ENCODE measurements around the gene LYST.

LYST gene

GRCh38 chr1:235908742-235909520 lies 42.2 kb upstream of the LYST start:
- H3K9me3 ChIP-seq (ENCODE audit: insufficient read depth, low read length) = no peaks in the 10 kb centered on the region
- H3K36me3 ChIP-seq (ENCODE audit: low read length) = no peaks in the 10 kb centered on the region
- H3K9me2 ChIP-seq (replicated peaks; ENCODE audit: insufficient read depth, low read length) = no peaks in the 10 kb centered on the region
- H3K9ac ChIP-seq (ENCODE audit: low read length) = no peak overlapping the region
- no peaks in the 10 kb centered on the region for H3K27me3 ChIP-seq (ENCODE audit: low read length)
- H3K79me2 ChIP-seq (ENCODE audit: insufficient read depth, low read length) = no peaks in the 10 kb centered on the region
- TF ChIP-seq CTCF (IDR thresholded peaks at IDR 0.05; ENCODE audit: insufficient read depth, low read length, poor library complexity, severe bottlenecking) (no peak), EZH2phosphoT487 (conservative IDR thresholded peaks at IDR 0.05; ENCODE audit: low read length) (no peak)
- no peak overlapping the region for H3K27ac ChIP-seq (ENCODE audit: low read depth, low read length)
- no peaks in the 10 kb centered on the region for H4K20me1 ChIP-seq (ENCODE audit: low read depth, low read length)
- H3K4me3 ChIP-seq (ENCODE audit: insufficient read depth, low read length, poor library complexity, severe bottlenecking) = no peak overlapping the region
- H3F3A ChIP-seq (ENCODE audit: insufficient read depth) = no peaks in the 10 kb centered on the region
- H2AFZ ChIP-seq (ENCODE audit: low read depth, low read length, severe bottlenecking) = no peak overlapping the region
- H3K4me2 ChIP-seq (ENCODE audit: low read depth, low read length, poor library complexity, severe bottlenecking) = no peak overlapping the region

- Histone ChIP-seq H3K4me2 (ENCODE audit: low read depth, low read length, poor library complexity, severe bottlenecking) (no peak overlapping the region), H3K9me2 (replicated peaks; ENCODE audit: insufficient read depth, low read length) (no peaks in the 10 kb centered on the region), H3K36me3 (ENCODE audit: low read length) (no peaks in the 10 kb centered on the region), H3K27me3 (ENCODE audit: low read length) (no peaks in the 10 kb centered on the region), H3K79me2 (ENCODE audit: insufficient read depth, low read length) (no peaks in the 10 kb centered on the region), H3K27ac (ENCODE audit: low read depth, low read length) (no peak overlapping the region), H2AFZ (ENCODE audit: low read depth, low read length, severe bottlenecking) (no peak overlapping the region), H3K9me3 (ENCODE audit: insufficient read depth, low read length) (no peaks in the 10 kb centered on the region), H3K4me3 (ENCODE audit: insufficient read depth, low read length, poor library complexity, severe bottlenecking) (no peak overlapping the region), H3K9ac (ENCODE audit: low read length) (no peak overlapping the region), H4K20me1 (ENCODE audit: low read depth, low read length) (no peaks in the 10 kb centered on the region), H3F3A (ENCODE audit: insufficient read depth) (no peaks in the 10 kb centered on the region)
- no peak for TF ChIP-seq CTCF (IDR thresholded peaks at IDR 0.05; ENCODE audit: insufficient read depth, low read length, poor library complexity, severe bottlenecking)
- no peak for TF ChIP-seq EZH2phosphoT487 (conservative IDR thresholded peaks at IDR 0.05; ENCODE audit: low read length)
Measured at GRCh38 chr1:235907897-235908240, 41.2 kb upstream of the LYST start.

GRCh38 chr1:235907187-235907896 lies 40.6 kb upstream of the LYST start:
- no peaks in the 10 kb centered on the region for H3K9me3 ChIP-seq (ENCODE audit: insufficient read depth, low read length)
- H3K79me2 ChIP-seq (ENCODE audit: insufficient read depth, low read length) = no peaks in the 10 kb centered on the region
- no peak overlapping the region for H2AFZ ChIP-seq (ENCODE audit: low read depth, low read length, severe bottlenecking)
- no peak overlapping the region for H3K9ac ChIP-seq (ENCODE audit: low read length)
- H3K4me3 ChIP-seq (ENCODE audit: insufficient read depth, low read length, poor library complexity, severe bottlenecking) = no peak overlapping the region
- no peak overlapping the region for H3K27ac ChIP-seq (ENCODE audit: low read depth, low read length)
- H3F3A ChIP-seq (ENCODE audit: insufficient read depth) = no peaks in the 10 kb centered on the region
- H3K27me3 ChIP-seq (ENCODE audit: low read length) = no peaks in the 10 kb centered on the region
- no peaks in the 10 kb centered on the region for H3K9me2 ChIP-seq (replicated peaks; ENCODE audit: insufficient read depth, low read length)
- no peak for TF ChIP-seq EZH2phosphoT487 (conservative IDR thresholded peaks at IDR 0.05; ENCODE audit: low read length)
- TF ChIP-seq CTCF (IDR thresholded peaks at IDR 0.05; ENCODE audit: insufficient read depth, low read length, poor library complexity, severe bottlenecking) = no peak
- H4K20me1 ChIP-seq (ENCODE audit: low read depth, low read length) = no peaks in the 10 kb centered on the region
- H3K4me2 ChIP-seq (ENCODE audit: low read depth, low read length, poor library complexity, severe bottlenecking) = no peak overlapping the region
- H3K36me3 ChIP-seq (ENCODE audit: low read length) = no peaks in the 10 kb centered on the region
